HL-60 (cell line): ENCODE measurements around the gene AFF3.

Experiments used
- CTCF ChIP-seq: IDR thresholded peaks from one replicate; pipeline ENCODE4 v1.5.1; 2011; ENCODE audit warnings: low read length, control low read depth, inconsistent platforms; ENCODE audit not compliant: insufficient read depth
- POLR2AphosphoS5 ChIP-seq: IDR thresholded peaks from 2 replicates; pipeline ENCODE4 v1.6.1; 2012; ENCODE audit warnings: low read depth

GRCh38 chr2:99880964-99881294 is 261.5 kb downstream of the AFF3 start:
- no peak for TF ChIP-seq CTCF
- TF ChIP-seq POLR2AphosphoS5: no peak
